ENCODE results near the gene C1orf115.

- TF ChIP-seq CTCF (IDR thresholded peaks at IDR 0.05) = no peak
- TF ChIP-seq POLR2A (IDR thresholded peaks at IDR 0.05; ENCODE audit: low read depth) = no peak
- TF ChIP-seq EP300 (IDR thresholded peaks at IDR 0.05) = no peak
These were observed 42.0 kb downstream of the C1orf115 start for GRCh38 chr1:220732137-220732536.

Data from esophagus muscularis mucosa (tissue), 4 donors.